SU-DHL-6 (cell line): ENCODE measurements around the gene ATXN7L1.

Experiments used
- H2AFZ ChIP-seq: fragments of 200-600 bp; sonication (generic); 2 replicates; pipeline ENCODE4 v1.6.1; 2014; ENCODE audit warnings: low read depth, mild to moderate bottlenecking, moderate library complexity, mixed read lengths, antibody characterized with exemption, low read length; ENCODE audit not compliant: severe bottlenecking
- H3F3A ChIP-seq: fragments of 200-600 bp; shearing (Covaris generic); 2 replicates; pipeline ENCODE4 v1.6.0; 2016; ENCODE audit warnings: antibody characterized with exemption, mild to moderate bottlenecking; ENCODE audit not compliant: insufficient read depth
- H3K27ac ChIP-seq: fragments of 200-600 bp; sonication (generic); 2 replicates; pipeline ENCODE4 v1.5.1; 2016; ENCODE audit warnings: low read depth, mild to moderate bottlenecking, low read length, moderate library complexity, mixed read lengths
- H3K27me3 ChIP-seq: fragments of 200-600 bp; sonication (generic), shearing (Covaris generic); 2 replicates; pipeline ENCODE4 v1.6.0; 2014; ENCODE audit warnings: mild to moderate bottlenecking, low read length
- H3K36me3 ChIP-seq: fragments of 200-600 bp; sonication (generic); 2 replicates; pipeline ENCODE4 v1.6.1; 2014; ENCODE audit warnings: mild to moderate bottlenecking, low read length, mixed read lengths
- H3K4me2 ChIP-seq: fragments of 300-600, 200-600 bp; shearing (Covaris generic), sonication (generic); 2 replicates; pipeline ENCODE4 v1.6.0; 2014; ENCODE audit warnings: low read length, low read depth, mild to moderate bottlenecking; ENCODE audit not compliant: poor library complexity, severe bottlenecking
- H3K4me3 ChIP-seq: fragments of 200-600 bp; sonication (generic); 2 replicates; pipeline ENCODE4 v1.5.1; 2014; ENCODE audit warnings: antibody characterized with exemption, low read length, mild to moderate bottlenecking, mixed read lengths; ENCODE audit not compliant: insufficient read depth, poor library complexity, severe bottlenecking
- H3K79me2 ChIP-seq: fragments of 200-600 bp; sonication (generic); 2 replicates; pipeline ENCODE4 v1.6.1; 2014; ENCODE audit warnings: mild to moderate bottlenecking, low read length, moderate library complexity; ENCODE audit not compliant: insufficient read depth
- H3K9ac ChIP-seq: fragments of 200-600 bp; sonication (generic); 2 replicates; pipeline ENCODE4 v1.7.0; 2014; ENCODE audit warnings: mild to moderate bottlenecking, low read length
- H3K9me2 ChIP-seq: fragments of 200-600 bp; sonication (generic); replicated peaks from 2 replicates; pipeline ENCODE4 v1.6.1; 2014; ENCODE audit warnings: low read length; ENCODE audit not compliant: insufficient read depth
- H3K9me3 ChIP-seq: fragments of 200-600 bp; sonication (generic); 2 replicates; pipeline ENCODE4 v1.6.1; 2014; ENCODE audit warnings: low read length, mixed read lengths; ENCODE audit not compliant: insufficient read depth
- H4K20me1 ChIP-seq: fragments of 200-600 bp; sonication (generic); 2 replicates; pipeline ENCODE4 v1.6.1; 2014; ENCODE audit warnings: low read depth, mild to moderate bottlenecking, antibody characterized with exemption, low read length, moderate library complexity, mixed read lengths
- EZH2phosphoT487 ChIP-seq: fragments of 200-600 bp; sonication (generic), shearing (Covaris generic); conservative IDR thresholded peaks from 2 replicates; pipeline ENCODE4 v1.6.1; 2018; ENCODE audit warnings: mild to moderate bottlenecking, antibody characterized with exemption, low read length, moderate library complexity, mixed read lengths
- TF ChIP-seq, protein P1 (sequence below): fragments of 200-600 bp; sonication (generic); IDR thresholded peaks from one replicate; pipeline ENCODE4 v1.5.1; 2017; ENCODE audit warnings: antibody characterized with exemption, mild to moderate bottlenecking, low read length, moderate library complexity; ENCODE audit not compliant: insufficient read depth, poor library complexity, severe bottlenecking

ATXN7L1 gene

GRCh38 chr7:105571891-105572290, 304.5 kb downstream of the ATXN7L1 start:
- no peak overlapping the region for H3K27ac ChIP-seq
- H2AFZ ChIP-seq, result no peak overlapping the region
- H3K36me3 ChIP-seq, result peaks cover 15% of the 10 kb centered on the region; the same call in 1 of the 2 replicates
- no peak for TF ChIP-seq EZH2phosphoT487
- TF ChIP-seq, protein P1, sequence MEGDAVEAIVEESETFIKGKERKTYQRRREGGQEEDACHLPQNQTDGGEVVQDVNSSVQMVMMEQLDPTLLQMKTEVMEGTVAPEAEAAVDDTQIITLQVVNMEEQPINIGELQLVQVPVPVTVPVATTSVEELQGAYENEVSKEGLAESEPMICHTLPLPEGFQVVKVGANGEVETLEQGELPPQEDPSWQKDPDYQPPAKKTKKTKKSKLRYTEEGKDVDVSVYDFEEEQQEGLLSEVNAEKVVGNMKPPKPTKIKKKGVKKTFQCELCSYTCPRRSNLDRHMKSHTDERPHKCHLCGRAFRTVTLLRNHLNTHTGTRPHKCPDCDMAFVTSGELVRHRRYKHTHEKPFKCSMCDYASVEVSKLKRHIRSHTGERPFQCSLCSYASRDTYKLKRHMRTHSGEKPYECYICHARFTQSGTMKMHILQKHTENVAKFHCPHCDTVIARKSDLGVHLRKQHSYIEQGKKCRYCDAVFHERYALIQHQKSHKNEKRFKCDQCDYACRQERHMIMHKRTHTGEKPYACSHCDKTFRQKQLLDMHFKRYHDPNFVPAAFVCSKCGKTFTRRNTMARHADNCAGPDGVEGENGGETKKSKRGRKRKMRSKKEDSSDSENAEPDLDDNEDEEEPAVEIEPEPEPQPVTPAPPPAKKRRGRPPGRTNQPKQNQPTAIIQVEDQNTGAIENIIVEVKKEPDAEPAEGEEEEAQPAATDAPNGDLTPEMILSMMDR, result no peak
- no peaks in the 10 kb centered on the region for H3K79me2 ChIP-seq
- H3K9me3 ChIP-seq, result no peaks in the 10 kb centered on the region
- H4K20me1 ChIP-seq, result no peaks in the 10 kb centered on the region
- H3K9ac ChIP-seq, result no peak overlapping the region
- no peaks in the 10 kb centered on the region for H3K27me3 ChIP-seq
- no peak overlapping the region for H3K4me3 ChIP-seq
- H3F3A ChIP-seq, result peaks cover 7% of the 10 kb centered on the region
- no peaks in the 10 kb centered on the region for H3K9me2 ChIP-seq
- no peak overlapping the region for H3K4me2 ChIP-seq

- H4K20me1 ChIP-seq, result no peaks in the 10 kb centered on the region
- no peaks in the 10 kb centered on the region for H3K79me2 ChIP-seq
- no peak overlapping the region for H2AFZ ChIP-seq
- TF ChIP-seq EZH2phosphoT487, result no peak
- TF ChIP-seq, protein P1, result no peak
- H3K36me3 ChIP-seq, result peaks cover 33% of the 10 kb centered on the region; the same call in 1 of the 2 replicates
- no peaks in the 10 kb centered on the region for H3K9me2 ChIP-seq
- no peak overlapping the region for H3K9ac ChIP-seq
- no peak overlapping the region for H3K4me3 ChIP-seq
- no peaks in the 10 kb centered on the region for H3K9me3 ChIP-seq
- no peaks in the 10 kb centered on the region for H3K27me3 ChIP-seq
- H3K27ac ChIP-seq, result no peak overlapping the region
- peaks cover 7% of the 10 kb centered on the region for H3F3A ChIP-seq
- no peak overlapping the region for H3K4me2 ChIP-seq
These were observed 308.6 kb downstream of the ATXN7L1 start for GRCh38 chr7:105567821-105568220.

DNA sequence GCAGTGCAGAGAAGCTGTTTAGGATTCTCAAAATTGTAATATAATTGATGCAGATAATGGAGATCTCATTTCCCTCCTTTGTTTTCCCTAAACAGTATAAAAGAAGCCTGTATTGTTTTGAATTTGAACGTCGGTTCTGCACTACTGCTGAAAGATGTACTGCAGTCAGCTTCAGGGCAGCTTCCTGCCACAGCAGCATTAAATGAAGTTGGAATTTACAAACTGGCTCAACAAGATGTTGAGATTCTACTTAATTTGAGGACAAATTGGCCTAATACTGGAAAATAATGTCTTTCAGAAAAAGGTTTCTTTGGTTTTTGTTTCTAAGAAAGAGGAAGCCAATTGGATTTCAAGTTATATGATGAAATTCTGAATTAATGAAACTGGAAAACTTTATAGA, 309.4 kb downstream of the ATXN7L1 start:
- Histone ChIP-seq H2AFZ (no peak overlapping the region), H3K4me2 (no peak overlapping the region), H3K27ac (no peak overlapping the region), H3K9me3 (no peaks in the 10 kb centered on the region), H3K4me3 (no peak overlapping the region), H3F3A (peaks cover 7% of the 10 kb centered on the region), H3K36me3 (peaks cover 33% of the 10 kb centered on the region; the same call in 1 of the 2 replicates), H3K79me2 (no peaks in the 10 kb centered on the region), H3K27me3 (no peaks in the 10 kb centered on the region), H3K9me2 (no peaks in the 10 kb centered on the region), H3K9ac (no peak overlapping the region), H4K20me1 (no peaks in the 10 kb centered on the region)
- TF ChIP-seq EZH2phosphoT487, result no peak
- TF ChIP-seq, protein P1, result no peak

- peaks cover 33% of the 10 kb centered on the region; the same call in 1 of the 2 replicates for H3K36me3 ChIP-seq
- H3F3A ChIP-seq, result peaks cover 3% of the 10 kb centered on the region; the same call in 1 of the 2 replicates
- H3K4me2 ChIP-seq, result no peak overlapping the region
- H3K4me3 ChIP-seq, result no peak overlapping the region
- no peaks in the 10 kb centered on the region for H3K9me3 ChIP-seq
- H3K79me2 ChIP-seq, result no peaks in the 10 kb centered on the region
- no peak overlapping the region for H3K27ac ChIP-seq
- TF ChIP-seq EZH2phosphoT487, result no peak
- TF ChIP-seq, protein P1, result no peak
- no peaks in the 10 kb centered on the region for H4K20me1 ChIP-seq
- H3K27me3 ChIP-seq, result no peaks in the 10 kb centered on the region
- no peaks in the 10 kb centered on the region for H3K9me2 ChIP-seq
- no peak overlapping the region for H3K9ac ChIP-seq
- no peak overlapping the region for H2AFZ ChIP-seq
These were observed 311.2 kb downstream of the ATXN7L1 start for GRCh38 chr7:105565190-105565589.
